B cell (primary cell): Measurements from ENCODE around the gene CEMIP2. TPM values are rescaled to one million over a fixed set of nuclear protein-coding genes. Genes with fewer than 3 reads are reported as not detected.

Experiments used
- ATAC-seq: fragments of 200-7000 bp; cut with Tn5 transposase; one replicate; pipeline ENCODE4 v1.10.0; 2021; ENCODE audit warnings: low read depth, mild to moderate bottlenecking, moderate number of reproducible peaks, moderate library complexity
- CTCF ChIA-PET: fragments of 350-600 bp; sonication (Branson Sonifier 250); formaldehyde crosslinking; loops from one replicate; lab custom pipeline; 2021; ENCODE audit warnings: antibody characterized with exemption, inconsistent platforms; lab: Charles Lee
- POLR2A ChIA-PET: fragments of 350-600 bp; sonication (Branson Sonifier 250); formaldehyde crosslinking; loops from one replicate; lab custom pipeline; 2021; ENCODE audit warnings: antibody characterized with exemption; lab: Charles Lee
- DNase-seq: peaks from one replicate; pipeline ENCODE4 v3.0.0; 2013
- H2AFZ ChIP-seq: 2 replicates; pipeline ENCODE4 v1.6.1; 2012; ENCODE audit warnings: mild to moderate bottlenecking, low read depth, low read length; ENCODE audit not compliant: insufficient read depth, poor library complexity, severe bottlenecking
- H3K27ac ChIP-seq, 2 donors: 1 replicate in 1 of 2; 2 replicates in 1 of 2; pipeline ENCODE4 v1.5.1; 2012 to 2013; ENCODE audit warnings: low read length in 2 of 2, mild to moderate bottlenecking in 2 of 2, moderate library complexity in 1 of 2
- H3K27me3 ChIP-seq, 4 experiments: fragments of 200-600 bp in 1 of 4; sonication (generic) in 1 of 4; replicated peaks in 1 of 4; 1 replicate in 2 of 4; 2 replicates in 2 of 4; pipeline versions ENCODE4 v1.6.1 to v1.7.0; 2013 to 2016; ENCODE audit warnings: low read length in 3 of 4, mild to moderate bottlenecking in 2 of 4, mixed read lengths in 1 of 4, moderate library complexity in 1 of 4; ENCODE audit not compliant: insufficient read depth in 4 of 4, control insufficient read depth in 3 of 4; ENCODE audit errors: control extremely low read depth in 1 of 4
- H3K36me3 ChIP-seq, 2 experiments: replicated peaks in 1 of 2; 1 replicate in 1 of 2; 2 replicates in 1 of 2; pipeline versions ENCODE4 v1.6.1 to v1.7.1; 2013; ENCODE audit warnings: low read length in 1 of 2; ENCODE audit not compliant: insufficient read depth in 2 of 2, control insufficient read depth in 1 of 2; ENCODE audit errors: control extremely low read depth in 1 of 2, extremely low read depth in 1 of 2
- H3K4me1 ChIP-seq, 2 donors: fragments of 200-600 bp in 1 of 2; sonication (generic) in 1 of 2; 1 replicate in 1 of 2; 2 replicates in 1 of 2; pipeline versions ENCODE4 v1.5.1 to v1.6.1; 2013 to 2017; ENCODE audit warnings: low read length in 2 of 2; ENCODE audit not compliant: control insufficient read depth in 2 of 2, insufficient read depth in 2 of 2
- H3K4me2 ChIP-seq: replicated peaks from 2 replicates; pipeline ENCODE3; 2012; ENCODE audit warnings: mild to moderate bottlenecking, low read depth, low read length; ENCODE audit not compliant: poor library complexity, severe bottlenecking
- H3K4me3 ChIP-seq, 5 experiments: fragments of 200-600 bp in 1 of 5; sonication (generic) in 1 of 5; 1 replicate in 3 of 5; 2 replicates in 2 of 5; pipeline versions ENCODE4 v1.5.1 to v1.7.0; 2011 to 2016; ENCODE audit warnings: low read length in 4 of 5, mild to moderate bottlenecking in 4 of 5, low read depth in 2 of 5, control low read depth in 1 of 5, moderate library complexity in 1 of 5; ENCODE audit not compliant: insufficient read depth in 1 of 5; ENCODE audit errors: control extremely low read depth in 1 of 5, extremely low read depth in 1 of 5
- H3K79me2 ChIP-seq: fragments of 200-600 bp; sonication (generic); one replicate; pipeline ENCODE4 v1.6.0; 2016; ENCODE audit warnings: low read length; ENCODE audit not compliant: control insufficient read depth, insufficient read depth
- H3K9ac ChIP-seq: fragments of 200-600 bp; sonication (generic); 2 replicates; pipeline ENCODE4 v1.6.1; 2017; ENCODE audit warnings: mild to moderate bottlenecking, low read length, moderate library complexity
- H3K9me3 ChIP-seq, 3 donors: one replicate each; pipeline versions ENCODE4 v1.6.1 to v1.7.1; 2013; ENCODE audit warnings: low read length in 2 of 3; ENCODE audit not compliant: control insufficient read depth in 2 of 3, insufficient read depth in 1 of 3; ENCODE audit errors: control extremely low read depth in 1 of 3
- H4K20me1 ChIP-seq: 2 replicates; pipeline ENCODE4 v1.6.0; 2012; ENCODE audit warnings: mild to moderate bottlenecking, low read length; ENCODE audit not compliant: insufficient read depth, control insufficient read depth, poor library complexity, severe bottlenecking
- H3K27ac Mint-ChIP-seq: one replicate; pipeline ENCODE4 v1.8.0; 2021; ENCODE audit warnings: mixed read lengths
- H3K27me3 Mint-ChIP-seq: one replicate; pipeline ENCODE4 v1.8.0; 2021; ENCODE audit warnings: mixed read lengths
- H3K4me1 Mint-ChIP-seq: one replicate; pipeline ENCODE4 v1.8.0; 2021; ENCODE audit warnings: mixed read lengths
- H3K4me3 Mint-ChIP-seq: one replicate; pipeline ENCODE4 v1.8.0; 2021; ENCODE audit warnings: mixed read lengths
- H3K9me3 Mint-ChIP-seq: one replicate; pipeline ENCODE4 v1.8.0; 2022; ENCODE audit warnings: mixed read lengths; ENCODE audit not compliant: insufficient read depth
- EZH2 ChIP-seq: IDR thresholded peaks from 2 replicates; pipeline ENCODE4 v1.6.1; 2012; ENCODE audit warnings: borderline replicate concordance, low read depth, mild to moderate bottlenecking, moderate library complexity, low read length; ENCODE audit not compliant: insufficient read depth, poor library complexity, severe bottlenecking
- WGBS: methylation state at CpG from one replicate; pipeline ENCODE4 v1.1.5; 2013; ENCODE audit warnings: missing lambda C conversion rate; ENCODE audit not compliant: insufficient coverage; 5-methylcytosine and 5-hydroxymethylcytosine counted together
- intact Hi-C: fragments of 100-400 bp; cut with micrococcal nuclease; formaldehyde crosslinking; loops from one replicate; pipeline ENCODE4 v1.10.0; 2022
- polyA plus RNA-seq: library from polyadenylated mRNA; depleted of rRNA; stranded (reverse); fragments of >200 nt; gene quantifications from 2 replicates; pipeline ENCODE4 v1.2.3, GENCODE V29; 2012
- total RNA-seq, 2 donors: library from RNA; stranded (reverse); fragments of 120-200 nt in 1 of 2; gene quantifications; 1 replicate in 1 of 2; 2 replicates in 1 of 2; pipeline versions ENCODE4 v1.2.3 to v1.2.4, GENCODE V29; 2013 to 2022
- TF ChIP-seq, protein P1 (sequence below): fragments of 200-600 bp; IDR thresholded peaks from one replicate; pipeline ENCODE4 v1.8.0; 2022; ENCODE audit warnings: antibody characterized with exemption, mild to moderate bottlenecking

Gene CEMIP2
- total and polyA plus RNA-seq, 2 donors (not counting 1 experiment from before 2014, with no cell fraction given), result 35.4 to 90.6 TPM

DNA sequence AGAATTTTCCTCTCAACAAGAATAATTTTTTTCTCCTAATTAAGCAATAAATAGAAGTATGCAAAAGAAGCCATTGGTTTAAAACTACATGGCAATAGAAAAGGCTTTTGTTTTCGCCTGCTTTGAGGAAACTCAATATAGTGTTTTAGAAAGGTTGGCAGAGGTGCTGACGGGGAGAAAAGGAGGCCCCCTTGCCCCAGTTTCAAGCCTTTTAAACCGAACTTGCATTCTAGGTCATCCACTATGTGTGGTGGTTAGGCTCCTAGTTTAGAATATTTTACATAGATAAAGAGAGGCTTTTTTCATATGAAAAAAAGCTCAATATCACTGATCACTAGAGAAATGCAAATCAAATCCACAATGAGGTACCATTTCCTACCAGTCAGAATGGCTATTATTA, 33.5 kb upstream of the CEMIP2 start:
- Histone ChIP-seq H3K27ac (no peak overlapping the region), H3K27me3 (no peaks in the 10 kb centered on the region), H3K4me3 (no peak overlapping the region), H2AFZ (no peak overlapping the region), H3K79me2 (peaks cover 9% of the 10 kb centered on the region), H3K4me2 (no peak overlapping the region), H3K9ac (no peak overlapping the region), H3K36me3 (no peaks in the 10 kb centered on the region), H3K4me1 (peaks cover 38 to 40% of the 10 kb centered on the region in 2 donors), H3K9me3 (peaks cover 0 to 9% (median 2%) of the 10 kb centered on the region in 3 donors), H4K20me1 (no peaks in the 10 kb centered on the region)
- Mint-ChIP-seq H3K27ac (no peak overlapping the region), H3K4me1 (peaks cover 33% of the 10 kb centered on the region), H3K4me3 (no peak overlapping the region), H3K9me3 (peaks cover 5% of the 10 kb centered on the region), H3K27me3 (no peaks in the 10 kb centered on the region)
- TF ChIP-seq, protein P1, sequence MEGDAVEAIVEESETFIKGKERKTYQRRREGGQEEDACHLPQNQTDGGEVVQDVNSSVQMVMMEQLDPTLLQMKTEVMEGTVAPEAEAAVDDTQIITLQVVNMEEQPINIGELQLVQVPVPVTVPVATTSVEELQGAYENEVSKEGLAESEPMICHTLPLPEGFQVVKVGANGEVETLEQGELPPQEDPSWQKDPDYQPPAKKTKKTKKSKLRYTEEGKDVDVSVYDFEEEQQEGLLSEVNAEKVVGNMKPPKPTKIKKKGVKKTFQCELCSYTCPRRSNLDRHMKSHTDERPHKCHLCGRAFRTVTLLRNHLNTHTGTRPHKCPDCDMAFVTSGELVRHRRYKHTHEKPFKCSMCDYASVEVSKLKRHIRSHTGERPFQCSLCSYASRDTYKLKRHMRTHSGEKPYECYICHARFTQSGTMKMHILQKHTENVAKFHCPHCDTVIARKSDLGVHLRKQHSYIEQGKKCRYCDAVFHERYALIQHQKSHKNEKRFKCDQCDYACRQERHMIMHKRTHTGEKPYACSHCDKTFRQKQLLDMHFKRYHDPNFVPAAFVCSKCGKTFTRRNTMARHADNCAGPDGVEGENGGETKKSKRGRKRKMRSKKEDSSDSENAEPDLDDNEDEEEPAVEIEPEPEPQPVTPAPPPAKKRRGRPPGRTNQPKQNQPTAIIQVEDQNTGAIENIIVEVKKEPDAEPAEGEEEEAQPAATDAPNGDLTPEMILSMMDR, result no peak
- no peak for TF ChIP-seq EZH2
- ChIA-PET CTCF (interaction anchor here (2.0 to 10.1 kb wide), 3 partner anchors 17 to 32 kb away, joined by 7 to 96 read pairs (median 9); no protein-coding TSS in a partner anchor), POLR2A (no interaction called here)
- ATAC-seq, result no peak
- no peak for DNase-seq
- intact Hi-C loops, result no loop called here
- no CpG with 5 or more reads among the region's 3 CpGs for WGBS

GRCh38 chr9:71797266-71797665, 29.0 kb upstream of the CEMIP2 start:
- Mint-ChIP-seq H3K4me3 (peak overlapping the region; percentile 34), H3K4me1 (peaks cover 62% of the 10 kb centered on the region)
- peak overlapping the region; percentile 84 to 92 for H3K27ac ChIP-seq

More at GRCh38 chr9:71797266-71797665, 29.0 kb upstream of the CEMIP2 start:
- H3K27me3 ChIP-seq, result no peaks in the 10 kb centered on the region
- H3K4me2 ChIP-seq, result peak overlapping the region; percentile 63
- ATAC-seq (no peak), DNase-seq (no peak)
- TF ChIP-seq EZH2, result no peak
- TF ChIP-seq, protein P1, result no peak
- H3K4me1 ChIP-seq, result peaks cover 72 to 74% of the 10 kb centered on the region in 2 donors
- intact Hi-C loops, result loop anchor here (10.0 kb wide), 2 partner anchors 568 to 1382 kb away; partner anchors contain the start of genes KLF9 and ZFAND5
- H3K27me3 Mint-ChIP-seq, result no peaks in the 10 kb centered on the region
- POLR2A ChIA-PET, result interaction anchor here (2.3 kb wide), 1 partner anchor 28 kb away, joined by 18 read pairs; no protein-coding TSS in a partner anchor
- peaks cover under 1% of the 10 kb centered on the region for H3K9me3 Mint-ChIP-seq
- no peak overlapping the region for H3K4me3 ChIP-seq
- no peak overlapping the region for H2AFZ ChIP-seq
- no peak overlapping the region for H3K9ac ChIP-seq
- H4K20me1 ChIP-seq, result no peaks in the 10 kb centered on the region
- H3K79me2 ChIP-seq, result peaks cover 9% of the 10 kb centered on the region
- CTCF ChIA-PET, result interaction anchor here (0.6 to 10.1 kb wide), 7 partner anchors 9 to 114 kb away, joined by 3 to 96 read pairs (median 6); partner anchors contain the start of genes ABHD17B, C9orf85 and CEMIP2
- no CpG with 5 or more reads among the region's 1 CpG for WGBS
- peak overlapping the region; percentile 95 for H3K27ac Mint-ChIP-seq
- peaks cover 0 to 10% (median 0%) of the 10 kb centered on the region in 3 donors for H3K9me3 ChIP-seq
- no peaks in the 10 kb centered on the region for H3K36me3 ChIP-seq
